DND-41 (cell line): Measurements from ENCODE around the gene POLR3B.

Experiments used
- ATAC-seq: fragments of 200-7000 bp; cut with Tn5 transposase; 3 replicates; pipeline ENCODE4 v1.9.1; 2021; ENCODE audit warnings: low read depth; ENCODE audit not compliant: insufficient read depth
- DNase-seq: peaks from one replicate; pipeline ENCODE4 v3.0.0-alpha.2; 2020
- H2AFZ ChIP-seq: 2 replicates; pipeline ENCODE4 v1.6.0; 2012; ENCODE audit warnings: low read depth, low read length
- H3K27ac ChIP-seq: 2 replicates; pipeline ENCODE4 v1.5.1; 2012; ENCODE audit warnings: low read length, inconsistent platforms
- H3K27me3 ChIP-seq: fragments of 200-600 bp; sonication (generic); 2 replicates; pipeline ENCODE4 v1.6.0; 2012; ENCODE audit warnings: low read length, mild to moderate bottlenecking, inconsistent platforms; ENCODE audit not compliant: insufficient read depth, poor library complexity
- H3K36me3 ChIP-seq: 2 replicates; pipeline ENCODE4 v1.5.1; 2012; ENCODE audit warnings: low read length, inconsistent platforms; ENCODE audit not compliant: insufficient read depth
- H3K4me1 ChIP-seq: 2 replicates; pipeline ENCODE4 v1.5.1; 2012; ENCODE audit warnings: mild to moderate bottlenecking, low read length; ENCODE audit not compliant: insufficient read depth
- H3K4me2 ChIP-seq: 2 replicates; pipeline ENCODE4 v1.6.0; 2012; ENCODE audit warnings: mild to moderate bottlenecking, moderate library complexity, low read length, inconsistent platforms; ENCODE audit not compliant: insufficient read depth
- H3K4me3 ChIP-seq, 2 experiments: fragments of 200-600 bp in 1 of 2; shearing (Covaris generic) in 1 of 2; 2 replicates each; pipeline ENCODE4 v1.5.1; 2012 to 2016; ENCODE audit warnings: inconsistent platforms in 2 of 2, low read length in 2 of 2, mild to moderate bottlenecking in 2 of 2, low read depth in 1 of 2, moderate library complexity in 1 of 2
- H3K79me2 ChIP-seq: 2 replicates; pipeline ENCODE4 v1.6.0; 2012; ENCODE audit warnings: low read length, inconsistent platforms; ENCODE audit not compliant: insufficient read depth
- H3K9ac ChIP-seq: 2 replicates; pipeline ENCODE4 v1.6.0; 2012; ENCODE audit warnings: low read depth, mild to moderate bottlenecking, inconsistent platforms, low read length, moderate library complexity
- H3K9me3 ChIP-seq: 2 replicates; pipeline ENCODE4 v1.5.1; 2012; ENCODE audit warnings: low read length, moderate library complexity, mild to moderate bottlenecking, inconsistent platforms; ENCODE audit not compliant: insufficient read depth, severe bottlenecking
- H4K20me1 ChIP-seq: 2 replicates; pipeline ENCODE4 v1.6.0; 2012; ENCODE audit warnings: low read length; ENCODE audit not compliant: insufficient read depth
- CTCF ChIP-seq: IDR thresholded peaks from 2 replicates; pipeline ENCODE4 v1.5.1; 2012; ENCODE audit warnings: borderline replicate concordance, low read length, moderate library complexity, mild to moderate bottlenecking; ENCODE audit not compliant: poor library complexity, severe bottlenecking; ENCODE audit errors: extremely low read depth
- EZH2 ChIP-seq: IDR thresholded peaks from 3 replicates; pipeline ENCODE4 v1.6.1; 2012; ENCODE audit warnings: borderline replicate concordance, low read depth, mild to moderate bottlenecking, moderate library complexity, low read length, inconsistent platforms; ENCODE audit not compliant: severe bottlenecking

Gene POLR3B

DNA sequence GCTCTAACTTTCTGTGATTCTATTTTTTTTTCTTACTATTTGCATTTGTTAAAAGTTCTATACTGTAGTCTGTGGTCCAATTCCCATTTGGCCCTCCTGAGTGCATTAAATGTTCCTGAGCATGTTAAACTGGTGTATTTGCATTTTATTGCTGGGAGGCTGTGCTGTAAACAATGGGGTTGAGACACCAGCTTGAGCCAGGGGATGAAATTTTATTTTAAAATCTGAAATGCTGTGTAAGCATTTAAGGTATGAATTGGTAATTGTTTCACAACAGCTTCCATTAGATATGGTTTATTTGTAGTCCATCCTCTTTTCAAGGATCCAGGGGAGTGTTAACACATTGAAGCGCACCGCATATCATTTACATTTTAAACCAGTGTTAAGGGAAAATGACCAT lies 135.3 kb downstream of the POLR3B start:
- H3K4me3 ChIP-seq = no peak overlapping the region

DNA sequence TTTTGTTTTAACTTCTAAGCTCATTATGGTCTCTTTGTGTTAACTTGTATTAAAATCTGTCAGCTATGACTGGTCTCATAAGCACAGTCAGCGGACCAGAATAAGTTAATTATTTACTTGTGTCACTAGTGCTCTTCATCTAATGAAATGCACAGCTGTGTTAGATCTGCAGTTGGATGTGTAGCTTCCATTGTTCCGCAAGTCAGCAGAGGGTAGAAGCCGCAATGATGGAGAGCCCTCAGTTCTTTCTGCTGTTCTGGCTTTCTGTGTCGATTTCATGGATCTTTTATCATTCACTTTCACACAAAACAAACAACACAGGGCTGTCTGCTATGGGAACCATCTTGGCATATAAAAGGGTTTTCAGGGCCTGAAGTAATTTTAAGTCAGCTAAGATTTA lies 136.0 kb downstream of the POLR3B start:
- ATAC-seq (no peak), DNase-seq (no peak)
- no peaks in the 10 kb centered on the region for H4K20me1 ChIP-seq
- H2AFZ ChIP-seq = no peak overlapping the region
- H3K27me3 ChIP-seq = no peaks in the 10 kb centered on the region
- no peak overlapping the region for H3K9ac ChIP-seq
- no peaks in the 10 kb centered on the region for H3K79me2 ChIP-seq
- TF ChIP-seq CTCF (no peak), EZH2 (no peak)
- H3K36me3 ChIP-seq = peaks cover 16% of the 10 kb centered on the region; the same call in 1 of the 2 replicates
- no peak overlapping the region for H3K27ac ChIP-seq
- H3K4me2 ChIP-seq = no peak overlapping the region
- no peaks in the 10 kb centered on the region for H3K9me3 ChIP-seq
- H3K4me1 ChIP-seq = no peaks in the 10 kb centered on the region
- no peak overlapping the region for H3K4me3 ChIP-seq

More for the DNA sequence above, 135.3 kb downstream of the POLR3B start:
- peaks cover 13% of the 10 kb centered on the region; the same call in 1 of the 2 replicates for H3K36me3 ChIP-seq
- no peak for ATAC-seq
- H3K27ac ChIP-seq = no peak overlapping the region
- no peaks in the 10 kb centered on the region for H3K79me2 ChIP-seq
- no peak overlapping the region for H3K4me2 ChIP-seq
- H3K4me1 ChIP-seq = no peaks in the 10 kb centered on the region
- TF ChIP-seq CTCF (no peak), EZH2 (no peak)
- H4K20me1 ChIP-seq = no peaks in the 10 kb centered on the region
- H2AFZ ChIP-seq = no peak overlapping the region
- no peak for DNase-seq
- H3K9ac ChIP-seq = no peak overlapping the region
- no peaks in the 10 kb centered on the region for H3K27me3 ChIP-seq
- no peaks in the 10 kb centered on the region for H3K9me3 ChIP-seq

DNA sequence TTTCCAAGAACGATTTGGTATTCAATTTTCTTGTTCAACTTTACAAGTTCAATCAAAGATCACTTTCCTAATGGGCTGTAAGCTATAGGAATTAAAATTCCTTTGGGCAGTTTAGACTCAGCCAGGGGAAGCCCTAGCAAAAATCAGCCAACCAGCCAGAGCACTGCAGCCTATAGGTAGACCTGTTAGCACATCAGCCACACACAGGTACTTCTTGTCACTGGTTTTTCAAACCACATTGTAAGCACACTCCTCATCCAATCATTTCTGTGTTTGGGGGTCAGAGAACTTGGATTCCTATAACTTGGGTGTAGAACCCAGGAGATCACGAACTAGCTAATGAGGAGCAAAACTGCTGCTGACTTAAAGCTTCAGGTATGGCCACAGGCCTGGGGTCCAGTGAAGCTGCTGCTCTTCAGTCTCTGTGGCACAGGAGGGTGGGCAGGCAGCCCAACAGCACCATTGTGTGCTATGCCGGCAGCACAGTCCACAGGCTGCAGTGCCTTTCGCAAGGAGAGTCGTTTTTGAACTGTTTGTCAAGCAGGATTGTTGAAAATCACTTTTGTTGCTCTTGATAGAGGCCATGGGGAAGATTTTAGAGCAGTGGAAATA lies 137.9 kb downstream of the POLR3B start:
- ATAC-seq = no peak

More for the DNA sequence above, 137.9 kb downstream of the POLR3B start:
- Histone ChIP-seq H3K9ac (no peak overlapping the region), H3K9me3 (no peaks in the 10 kb centered on the region), H3K27ac (no peak overlapping the region), H3K4me3 (no peak overlapping the region), H3K79me2 (no peaks in the 10 kb centered on the region), H3K36me3 (peaks cover 23% of the 10 kb centered on the region; the same call in 1 of the 2 replicates), H4K20me1 (no peaks in the 10 kb centered on the region), H2AFZ (no peak overlapping the region), H3K27me3 (no peaks in the 10 kb centered on the region), H3K4me1 (no peaks in the 10 kb centered on the region), H3K4me2 (no peak overlapping the region)
- DNase-seq = no peak
- no peak for TF ChIP-seq EZH2
- no peak for TF ChIP-seq CTCF
